H1 (cell line): ENCODE data around the gene RICTOR. TPM values are rescaled to one million over a fixed set of nuclear protein-coding genes. Genes with fewer than 3 reads are reported as not detected.

Source experiments
- CTCF ChIA-PET: fragments of 300-600 bp; sonication (Branson Sonifier 250); formaldehyde crosslinking; loops from one replicate; lab custom pipeline; 2021; ENCODE audit not compliant: partially characterized antibody; lab: Charles Lee
- POLR2A ChIA-PET: fragments of 300-600 bp; sonication (Branson Sonifier 250); formaldehyde crosslinking; loops from one replicate; lab custom pipeline; 2021; ENCODE audit warnings: inconsistent platforms; ENCODE audit not compliant: partially characterized antibody; lab: Charles Lee
- DNase-seq, 2 experiments: peaks; one replicate each; pipeline versions ENCODE4 v3.0.0 to v3.0.0-alpha.2; 2010 to 2022; ENCODE audit warnings: low spot score in 2 of 2, low read depth in 1 of 2, mixed read lengths in 1 of 2
- FAIRE-seq: peaks from 2 replicates; lab custom pipeline; 2011; peaks lifted over from hg19 to GRCh38; lab: Jason Lieb, UNC
- H2AFZ ChIP-seq: 2 replicates; pipeline ENCODE4 v1.8.1; 2012; ENCODE audit warnings: low read length, inconsistent platforms
- H2AK5ac ChIP-seq: 2 replicates; pipeline ENCODE4 v1.6.1; 2013; ENCODE audit warnings: low read depth, low read length
- H2BK120ac ChIP-seq: replicated peaks from 2 replicates; pipeline ENCODE3; 2013; ENCODE audit warnings: low read depth, low read length, inconsistent platforms
- H2BK12ac ChIP-seq: 2 replicates; pipeline ENCODE4 v1.6.1; 2013; ENCODE audit warnings: low read depth, low read length
- H2BK15ac ChIP-seq: 2 replicates; pipeline ENCODE4 v1.6.1; 2013; ENCODE audit warnings: low read length
- H2BK20ac ChIP-seq: 2 replicates; pipeline ENCODE4 v1.6.1; 2013; ENCODE audit warnings: low read length
- H2BK5ac ChIP-seq: 2 replicates; pipeline ENCODE4 v1.6.1; 2013; ENCODE audit warnings: low read depth, low read length
- H3K14ac ChIP-seq: 2 replicates; pipeline ENCODE4 v1.6.1; 2013; ENCODE audit warnings: inconsistent platforms; ENCODE audit not compliant: insufficient read length
- H3K18ac ChIP-seq: 2 replicates; pipeline ENCODE4 v1.6.1; 2013; ENCODE audit warnings: low read length; ENCODE audit errors: extremely low read depth
- H3K23ac ChIP-seq: 2 replicates; pipeline ENCODE4 v1.6.1; 2013; ENCODE audit warnings: inconsistent platforms; ENCODE audit not compliant: insufficient read length
- H3K23me2 ChIP-seq: 2 replicates; pipeline ENCODE4 v1.6.1; 2013; ENCODE audit warnings: low read depth, low read length
- H3K27ac ChIP-seq: 2 replicates; pipeline ENCODE4 v1.6.1; 2011; ENCODE audit warnings: low read depth, low read length, inconsistent platforms
- H3K27me3 ChIP-seq, 4 experiments: replicated peaks in 1 of 4; 1 replicate in 1 of 4; 2 replicates in 3 of 4; pipeline versions ENCODE4 v1.6.1 to v1.8.1; 2011 to 2013; ENCODE audit warnings: low read length in 3 of 4, mild to moderate bottlenecking in 3 of 4, inconsistent platforms in 2 of 4, mixed read lengths in 2 of 4, moderate library complexity in 1 of 4; ENCODE audit not compliant: control insufficient read depth in 3 of 4, insufficient read depth in 3 of 4; ENCODE audit errors: extremely low read depth in 1 of 4
- H3K36me3 ChIP-seq, 4 experiments: 2 replicates each; pipeline versions ENCODE4 v1.6.1 to v1.8.1; 2011 to 2013; ENCODE audit warnings: mild to moderate bottlenecking in 4 of 4, low read length in 3 of 4, moderate library complexity in 2 of 4, control low read depth in 1 of 4, inconsistent platforms in 1 of 4; ENCODE audit not compliant: insufficient read depth in 4 of 4, control insufficient read depth in 2 of 4
- H3K4ac ChIP-seq: replicated peaks from 2 replicates; pipeline ENCODE3; 2013; ENCODE audit warnings: low read length, low read depth, mixed read lengths, inconsistent platforms; ENCODE audit not compliant: insufficient read length
- H3K4me1 ChIP-seq, 4 experiments: replicated peaks in 1 of 4; 1 replicate in 1 of 4; 2 replicates in 3 of 4; pipeline versions ENCODE4 v1.6.1 to v1.8.1; 2011 to 2013; ENCODE audit warnings: low read length in 3 of 4, inconsistent platforms in 2 of 4, mixed read lengths in 1 of 4; ENCODE audit not compliant: insufficient read depth in 4 of 4, control insufficient read depth in 3 of 4
- H3K4me2 ChIP-seq, 2 experiments: 2 replicates each; pipeline versions ENCODE4 v1.6.1 to v1.8.1; 2011 to 2013; ENCODE audit warnings: low read depth in 2 of 2, low read length in 2 of 2, control low read depth in 1 of 2, inconsistent platforms in 1 of 2, mild to moderate bottlenecking in 1 of 2; ENCODE audit not compliant: insufficient read depth in 1 of 2
- H3K4me3 ChIP-seq, 4 experiments: fragments of 200-600, 300-600 bp in 1 of 4; sonication (generic), shearing (Covaris generic), sonication (Bioruptor Twin) in 1 of 4; 2 replicates each; pipeline versions ENCODE4 v1.5.1 to v1.8.1; 2011 to 2016; ENCODE audit warnings: low read length in 4 of 4, low read depth in 3 of 4, control low read depth in 2 of 4, inconsistent platforms in 2 of 4, mild to moderate bottlenecking in 2 of 4, mixed read lengths in 1 of 4, moderate library complexity in 1 of 4; ENCODE audit not compliant: insufficient read depth in 2 of 4; ENCODE audit errors: extremely low read depth in 1 of 4
- H3K56ac ChIP-seq: replicated peaks from 2 replicates; pipeline ENCODE3; 2013; ENCODE audit warnings: low read depth, mild to moderate bottlenecking, mixed read lengths, low read length, inconsistent platforms; ENCODE audit not compliant: insufficient read length
- H3K79me1 ChIP-seq: 2 replicates; pipeline ENCODE4 v1.6.1; 2013; ENCODE audit warnings: low read depth, low read length, control low read depth
- H3K79me2 ChIP-seq, 2 experiments: 2 replicates each; pipeline versions ENCODE4 v1.6.1 to v1.8.1; 2012 to 2013; ENCODE audit warnings: low read length in 2 of 2, mild to moderate bottlenecking in 2 of 2, inconsistent platforms in 1 of 2; ENCODE audit not compliant: insufficient read depth in 2 of 2, control insufficient read depth in 1 of 2
- H3K9ac ChIP-seq, 4 experiments: replicated peaks in 1 of 4; 1 replicate in 1 of 4; 2 replicates in 3 of 4; pipeline versions ENCODE4 v1.6.1 to v1.8.1; 2011 to 2013; ENCODE audit warnings: low read depth in 3 of 4, low read length in 3 of 4, control low read depth in 2 of 4, mild to moderate bottlenecking in 2 of 4, moderate library complexity in 2 of 4, inconsistent platforms in 1 of 4; ENCODE audit errors: extremely low read depth in 1 of 4
- H3K9me3 ChIP-seq, 2 experiments: 2 replicates each; pipeline versions ENCODE4 v1.6.1 to v1.8.1; 2012 to 2013; ENCODE audit warnings: mild to moderate bottlenecking in 2 of 2, moderate library complexity in 2 of 2, control low read depth in 1 of 2, inconsistent platforms in 1 of 2, low read depth in 1 of 2, low read length in 1 of 2, mixed read lengths in 1 of 2; ENCODE audit not compliant: insufficient read depth in 2 of 2
- H4K20me1 ChIP-seq, 2 experiments: replicated peaks in 1 of 2; 2 replicates each; pipeline versions ENCODE3 to v1.8.1; 2011 to 2013; ENCODE audit warnings: inconsistent platforms in 2 of 2, low read length in 2 of 2, mild to moderate bottlenecking in 1 of 2; ENCODE audit not compliant: insufficient read depth in 2 of 2, control insufficient read depth in 1 of 2
- H4K5ac ChIP-seq: 2 replicates; pipeline ENCODE4 v1.6.1; 2013; ENCODE audit warnings: low read length, low read depth, mixed read lengths, inconsistent platforms; ENCODE audit not compliant: insufficient read length
- H4K8ac ChIP-seq: 2 replicates; pipeline ENCODE4 v1.8.0; 2013; ENCODE audit warnings: mild to moderate bottlenecking, moderate library complexity, low read length, inconsistent platforms; ENCODE audit not compliant: insufficient read depth; ENCODE audit errors: extremely low read depth
- H4K91ac ChIP-seq: replicated peaks from 2 replicates; pipeline ENCODE3; 2013; ENCODE audit warnings: low read length, mixed read lengths, inconsistent platforms; ENCODE audit not compliant: insufficient read length
- EGR1 ChIP-seq: IDR thresholded peaks from 2 replicates; pipeline ENCODE4 v1.6.1; 2011; ENCODE audit warnings: low read depth, low read length, borderline replicate concordance
- SP2 ChIP-seq: IDR thresholded peaks from 2 replicates; pipeline ENCODE4 v1.6.1; 2012; ENCODE audit warnings: mild to moderate bottlenecking, low read length, inconsistent platforms
- SRF ChIP-seq: IDR thresholded peaks from 2 replicates; pipeline ENCODE4 v1.6.1; 2011; ENCODE audit warnings: mild to moderate bottlenecking, low read depth, low read length, moderate library complexity
- WGBS, 2 experiments: shearing (Covaris generic) in 1 of 2; methylation state at CpG; one replicate each; pipeline versions ENCODE4 v1.1.6 to v1.1.7; 2013 to 2015; ENCODE audit warnings: low lambda C conversion rate in 2 of 2, mixed read lengths in 2 of 2, inconsistent platforms in 1 of 2, low coverage in 1 of 2, missing lambda C conversion rate in 1 of 2; ENCODE audit not compliant: insufficient replicate concordance in 2 of 2, insufficient coverage in 1 of 2, insufficient read length in 1 of 2; ENCODE audit errors: extremely low coverage in 1 of 2, missing lambda C conversion rate in 1 of 2; 5-methylcytosine and 5-hydroxymethylcytosine counted together
- polyA plus RNA-seq, 7 experiments: library from polyadenylated mRNA; depleted of rRNA in 3 of 7; stranded (reverse) in 5 of 7; unstranded in 2 of 7; fragments of >200 nt in 5 of 7; fragments of 200-250 nt in 2 of 7; gene quantifications; 1 replicate in 5 of 7; 2 replicates in 1 of 7; 4 replicates in 1 of 7; pipeline versions ENCODE4 v1.2.1 to v1.2.3, GENCODE V29; 2011 to 2013; ENCODE audit warnings: missing spikeins in 2 of 7, mixed read lengths in 2 of 7
- total RNA-seq: library from RNA; stranded (reverse); fragmentation: NEBNext Ultra II Directional; extraction: Animal tissue kit (Norgen Biotek cat#: 25700); gene quantifications from 2 replicates; pipeline ENCODE4 v1.2.1, GENCODE V29; 2021

RICTOR gene
- total and polyA plus RNA-seq, 2 of the 8 experiments (the other 6 are each of a cell fraction or from before 2014, with no cell fraction given): 4.3 to 26.6 TPM

DNA sequence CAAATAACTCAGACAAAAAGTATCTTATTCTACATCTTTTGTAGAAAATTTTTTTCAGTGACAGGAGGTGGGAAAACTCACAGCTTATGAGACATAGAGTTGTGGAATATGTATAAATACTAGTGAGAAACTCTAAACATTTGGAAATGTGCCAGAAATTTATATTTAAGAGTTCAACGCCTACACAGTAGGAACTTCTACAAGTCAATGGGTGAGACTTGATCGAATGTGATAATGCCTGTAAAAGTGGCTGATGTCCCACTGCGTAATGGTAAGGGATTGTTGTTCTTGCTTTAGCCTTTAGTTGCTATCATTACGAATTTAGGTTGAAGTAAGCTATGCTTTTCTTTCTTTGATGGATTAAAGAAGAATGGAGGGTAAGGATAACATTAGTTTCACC, 40.0 kb upstream of the RICTOR start:
- no peaks in the 10 kb centered on the region for H3K23me2 ChIP-seq
- no peak overlapping the region for H3K56ac ChIP-seq
- no peaks in the 10 kb centered on the region for H3K4me1 ChIP-seq
- H3K23ac ChIP-seq: no peak overlapping the region
- POLR2A ChIA-PET: no interaction called here
- H3K79me2 ChIP-seq: no peaks in the 10 kb centered on the region
- H3K4me2 ChIP-seq: no peak overlapping the region
- no peaks in the 10 kb centered on the region for H3K79me1 ChIP-seq
- no peak overlapping the region for H2BK20ac ChIP-seq
- no peak overlapping the region for H2BK120ac ChIP-seq
- CTCF ChIA-PET: no interaction called here
- no peaks in the 10 kb centered on the region for H3K9me3 ChIP-seq
- H2BK5ac ChIP-seq: no peak overlapping the region
- no peak overlapping the region for H3K18ac ChIP-seq
- H3K9ac ChIP-seq: no peak overlapping the region
- H4K5ac ChIP-seq: no peak overlapping the region
- 91% methylated on average over 4 of the region's 4 CpGs; no CpG with 5 or more reads in 1 of the 2 experiments for WGBS, 2 experiments
- no peak overlapping the region for H2BK12ac ChIP-seq
- H2AK5ac ChIP-seq: no peak overlapping the region
- H3K27ac ChIP-seq: no peak overlapping the region
- no peaks in the 10 kb centered on the region for H4K20me1 ChIP-seq
- no peak overlapping the region for H2BK15ac ChIP-seq
- no peak overlapping the region for H4K8ac ChIP-seq
- no peaks in the 10 kb centered on the region for H3K36me3 ChIP-seq
- no peak overlapping the region for H3K4ac ChIP-seq
- FAIRE-seq: no peak
- DNase-seq: no peak
- H3K27me3 ChIP-seq: no peaks in the 10 kb centered on the region
- no peak overlapping the region for H3K4me3 ChIP-seq
- H2AFZ ChIP-seq: no peak overlapping the region
- no peak overlapping the region for H4K91ac ChIP-seq
- H3K14ac ChIP-seq: no peak overlapping the region
- TF ChIP-seq SP2 (no peak), EGR1 (no peak), SRF (no peak)
